Stimulated activated CD8-positive, alpha-beta memory T cell treated with anti-CD3 and anti-CD28 coated beads, Interleukin-15, amount 100 ng/mL, for 48 hours (primary cell): ENCODE data around the gene ICAM2.

ENCODE experiments used
- DNase-seq, 2 donors: peaks; one replicate each; pipeline ENCODE4 v3.0.0-alpha.2; 2020; ENCODE audit warnings: low read depth in 2 of 2

The ICAM2 gene

GRCh38 chr17:63974594-63975192 is 45.7 kb downstream of the ICAM2 start:
- DNase-seq = no peak

DNA sequence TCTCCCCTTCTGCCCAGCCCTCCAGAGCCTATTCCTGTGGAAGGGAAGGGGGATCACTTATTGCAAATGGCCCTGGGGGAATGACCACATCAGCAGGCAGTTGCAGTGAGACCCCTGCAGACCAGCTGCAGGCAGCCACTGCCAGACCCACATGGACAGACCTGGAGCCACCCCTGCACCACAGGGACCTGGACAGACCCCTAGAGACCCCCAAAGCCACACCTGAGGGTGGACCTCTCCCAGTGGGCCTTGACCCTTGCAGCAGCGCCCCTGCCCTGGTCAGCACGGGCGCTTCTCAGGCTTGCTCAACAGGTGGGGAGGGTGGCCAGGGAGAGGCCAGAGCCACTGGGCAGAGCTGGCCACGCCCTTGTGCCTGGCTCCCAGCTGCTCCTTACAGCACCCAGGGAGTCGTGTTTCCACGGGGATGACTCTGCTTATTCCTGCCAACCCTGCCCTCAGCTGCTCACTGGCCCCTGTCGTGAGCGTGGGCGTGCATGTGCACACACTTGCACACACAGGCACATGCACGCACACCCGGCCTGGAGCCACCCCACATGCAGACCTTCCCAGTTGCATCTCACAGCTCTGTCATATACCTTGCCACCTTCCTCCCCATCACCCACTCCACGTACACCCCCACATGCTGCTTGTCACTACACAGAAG is 46.4 kb downstream of the ICAM2 start:
- DNase-seq = no peak

DNA sequence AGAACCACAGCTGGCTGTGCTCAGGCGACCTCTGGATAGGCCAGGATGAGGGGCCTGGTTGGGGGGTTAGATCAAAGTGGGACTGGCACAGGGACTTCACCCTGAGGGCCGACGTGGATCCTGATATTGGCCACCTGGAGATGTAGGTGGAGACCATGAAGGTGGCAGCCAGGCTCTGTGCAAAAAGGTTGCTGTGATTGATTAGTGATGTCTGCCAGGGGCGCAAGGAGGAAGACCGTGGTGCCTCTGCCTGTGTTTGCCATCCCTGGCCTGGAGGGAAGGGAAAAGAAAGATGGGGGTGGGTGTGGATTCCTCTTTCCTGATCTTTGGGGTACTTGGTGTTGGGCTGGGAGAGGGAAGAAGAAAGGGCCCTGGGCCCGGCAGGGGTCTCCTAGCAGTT is 47.2 kb downstream of the ICAM2 start:
- no peak for DNase-seq

- no peak for DNase-seq
Measured at GRCh38 chr17:63972796-63973195, 47.6 kb downstream of the ICAM2 start, which contains the start of gene SCN4A. TSS of gene SCN4A (minus strand) at chr17:63972918. CDS start at chr17:63972841, 77 bp downstream.

GRCh38 chr17:63969278-63969677 is 51.2 kb downstream of the ICAM2 start:
- no peak for DNase-seq

DNA sequence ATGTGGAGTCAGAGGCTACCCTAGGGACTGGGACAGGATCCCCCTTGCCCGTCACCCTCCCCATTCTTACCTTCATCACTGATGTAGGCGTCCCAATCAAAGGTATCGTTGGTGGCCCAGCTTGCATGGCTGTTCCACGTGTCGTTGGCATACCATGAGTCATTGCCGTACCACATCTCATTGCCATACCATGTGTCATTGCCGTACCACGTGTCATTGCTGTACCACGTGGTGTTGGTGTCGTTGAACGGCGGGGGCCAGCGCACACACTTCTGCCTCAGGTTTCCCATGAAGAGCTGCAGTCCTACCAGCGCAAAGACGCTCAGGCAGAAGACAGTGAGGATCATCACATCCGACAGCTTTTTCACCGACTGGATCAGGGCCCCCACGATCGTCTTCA is 52.5 kb downstream of the ICAM2 start:
- DNase-seq = peak in 1 of 2 donors; percentile 31

DNA sequence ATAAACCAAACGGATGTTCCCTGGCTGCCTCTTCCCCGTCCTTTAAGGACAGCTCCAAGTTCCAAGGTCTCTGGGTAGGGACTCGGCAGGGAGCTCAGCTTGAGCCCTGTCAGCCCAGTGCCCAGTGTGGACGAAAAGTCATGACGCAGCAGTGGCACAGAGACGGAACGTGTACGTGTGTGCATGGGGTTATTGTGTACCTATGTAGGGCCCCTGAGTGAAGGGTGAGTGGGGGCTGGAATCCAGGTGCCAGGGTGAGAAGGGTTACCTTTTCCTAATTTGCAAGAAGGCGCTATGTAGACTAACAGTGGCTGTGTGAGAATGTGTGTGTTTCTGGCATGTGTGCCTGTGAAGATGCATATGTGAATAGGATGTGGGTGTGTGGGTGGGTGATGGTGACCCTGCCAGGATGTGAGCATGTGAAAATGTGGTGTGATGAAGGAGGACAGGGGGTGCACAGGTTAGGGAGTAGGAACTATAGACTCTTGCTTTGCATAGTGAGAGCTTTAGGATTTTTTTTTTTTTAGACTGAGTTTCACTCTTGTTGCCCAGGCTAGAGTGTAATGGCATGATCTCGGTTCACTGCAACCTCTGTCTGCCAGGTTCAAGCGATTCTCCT is 53.7 kb downstream of the ICAM2 start:
- DNase-seq = peak in 1 of 2 donors; percentile 31

DNA sequence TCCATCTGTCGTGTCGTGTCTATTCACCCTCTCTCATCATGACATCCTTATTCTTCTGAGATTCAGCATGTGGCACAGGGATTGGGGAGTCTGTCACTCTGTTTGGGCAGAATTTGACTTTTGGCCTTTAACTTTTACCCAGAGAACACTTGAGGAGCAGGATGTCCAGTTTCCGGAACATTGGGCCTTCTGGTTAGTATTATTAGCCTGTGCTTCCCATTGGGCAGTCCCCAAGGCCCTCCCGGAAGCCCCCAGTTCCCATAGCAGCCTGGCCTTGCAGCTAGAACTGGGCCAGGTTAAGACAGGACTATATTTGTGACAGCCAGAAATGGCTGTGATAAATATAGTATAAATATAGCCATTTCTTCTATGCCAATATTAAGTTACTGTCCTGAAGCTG is 57.3 kb downstream of the ICAM2 start:
- no peak for DNase-seq

DNA sequence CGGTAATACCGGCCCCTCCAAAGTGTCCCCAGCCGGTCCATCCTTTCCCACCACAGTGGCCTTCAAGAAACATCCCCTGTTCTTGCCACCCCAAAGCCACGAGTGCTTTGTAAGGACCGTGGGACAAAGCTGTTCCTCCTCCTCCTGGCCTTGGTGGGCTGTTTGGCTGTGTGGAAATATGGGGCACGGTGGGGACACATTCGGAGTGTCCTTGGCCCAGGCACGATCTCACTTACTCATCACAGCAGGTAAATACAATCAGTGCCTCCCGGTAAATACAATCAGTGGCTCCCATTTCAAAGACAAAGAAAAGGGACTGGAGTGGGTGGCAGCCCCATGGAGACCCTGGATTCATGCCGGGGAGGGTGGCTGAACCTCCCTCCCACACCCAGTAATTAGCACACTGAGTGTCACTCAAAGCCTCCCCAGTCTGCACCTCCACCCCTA is 58.1 kb downstream of the ICAM2 start:
- no peak for DNase-seq

- DNase-seq = peak in 1 of 2 donors; percentile 14
Measured at GRCh38 chr17:63961355-63962212, 58.8 kb downstream of the ICAM2 start.

DNA sequence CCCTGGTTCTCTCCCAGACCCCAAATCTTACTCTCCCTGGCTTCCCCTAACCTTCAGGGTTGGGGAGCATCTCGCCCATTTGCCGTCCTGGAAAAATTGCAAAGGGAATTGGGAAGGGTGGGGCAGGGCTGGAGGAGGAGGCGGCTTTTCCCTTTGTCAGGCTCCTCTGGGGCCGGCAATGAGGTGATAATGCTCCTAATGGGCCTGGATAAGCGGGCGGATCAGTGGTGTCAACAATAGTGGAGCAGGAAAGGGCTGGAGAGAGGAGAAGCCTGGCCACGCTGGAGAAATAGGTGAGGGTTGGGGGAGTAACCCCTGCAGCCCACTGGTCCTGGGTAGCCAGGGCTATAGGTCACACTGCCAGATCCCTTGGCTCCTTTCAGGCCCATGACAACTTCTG is 60.0 kb downstream of the ICAM2 start:
- no peak for DNase-seq

GRCh38 chr17:63960006-63960405 is 60.4 kb downstream of the ICAM2 start:
- DNase-seq = no peak

- DNase-seq = no peak
Measured at GRCh38 chr17:63956296-63956920, 64.0 kb downstream of the ICAM2 start.

DNA sequence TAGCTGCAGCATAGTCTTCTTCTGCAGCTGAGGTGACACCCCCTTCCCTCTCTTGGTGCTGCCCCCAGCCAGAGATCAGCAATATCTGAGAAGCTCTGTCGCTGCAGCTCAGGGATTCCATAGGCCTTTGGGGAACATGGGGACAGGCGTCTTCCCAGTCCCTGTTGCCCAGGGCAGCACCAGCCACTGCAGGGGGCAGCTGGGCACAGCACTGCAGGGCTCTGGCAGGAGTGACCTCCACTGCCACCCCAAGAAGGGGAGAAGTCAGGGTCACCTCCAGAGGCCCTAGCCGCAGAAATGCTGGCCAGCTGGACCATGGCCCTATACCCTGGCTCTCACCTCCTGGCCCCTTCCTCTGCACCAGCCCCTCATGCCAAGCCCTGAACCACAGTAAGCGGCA is 64.6 kb downstream of the ICAM2 start:
- no peak for DNase-seq

DNA sequence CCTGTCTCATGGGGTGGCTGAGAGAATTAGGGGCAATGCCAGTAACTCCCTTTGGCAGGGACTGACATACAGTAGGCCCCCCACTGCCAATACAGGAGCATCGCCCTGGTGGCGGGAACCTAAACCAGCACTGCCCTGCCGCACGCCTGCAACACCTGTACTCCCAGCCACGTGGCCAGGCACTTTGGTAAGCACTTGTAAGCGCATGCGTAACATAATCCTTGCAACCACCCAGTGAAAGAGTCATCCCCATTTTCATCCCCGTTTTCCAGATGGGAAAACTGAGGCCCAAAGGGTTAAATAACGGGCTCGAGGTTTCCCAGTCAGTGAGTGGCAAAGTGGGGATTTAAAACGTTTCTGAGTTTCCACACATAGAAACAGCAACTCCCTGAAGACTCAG is 65.2 kb downstream of the ICAM2 start:
- DNase-seq = no peak

DNA sequence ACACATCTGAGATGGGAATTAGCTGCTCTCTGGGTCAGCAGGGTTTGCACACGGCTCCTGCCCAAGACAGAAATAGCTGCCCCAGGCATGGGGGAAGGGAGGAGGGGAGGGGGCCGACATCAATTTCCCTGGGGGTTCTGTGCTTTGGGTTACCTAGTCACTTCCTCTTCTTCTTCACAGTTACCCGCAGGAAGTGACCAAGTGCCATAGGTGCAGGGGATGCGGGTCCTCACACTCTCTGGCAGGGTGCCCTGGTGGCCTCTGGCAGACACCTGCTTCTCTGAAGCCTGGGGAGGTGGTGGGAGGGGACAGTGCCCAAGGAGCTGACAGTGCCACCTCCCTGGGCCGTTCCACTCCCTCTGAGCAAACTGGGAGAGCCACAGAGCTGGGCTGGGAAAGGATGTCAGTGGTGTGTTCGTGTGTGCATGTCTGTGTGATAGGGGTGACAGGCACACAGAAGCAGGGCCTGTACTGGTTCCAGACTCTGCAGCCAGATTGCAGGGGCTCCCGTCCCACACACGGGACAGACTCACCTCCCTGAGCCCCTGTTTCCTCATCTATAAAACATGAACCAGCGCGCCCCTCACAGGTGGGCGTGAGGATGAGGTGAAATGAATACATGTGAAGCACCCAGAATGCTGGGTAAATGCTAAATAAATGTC is 65.9 kb downstream of the ICAM2 start:
- DNase-seq = no peak
